ENCODE data around the gene EXTL2. TPM values are rescaled to one million over a fixed set of nuclear protein-coding genes. Genes with fewer than 3 reads are reported as not detected.
"Not testable (repeated sequence)": the region's sequence is repeated elsewhere in the genome, so short reads cannot be mapped to it uniquely, and the experiment has no call there.

Gene EXTL2
- total RNA-seq, 2 donors from 2014 or later: 9.6 to 14.5 TPM

GRCh38 chr1:100892554-100892953 is 2.1 kb downstream of the EXTL2 start:
- no peaks in the 10 kb centered on the region for H3K36me3 ChIP-seq
- no peaks in the 10 kb centered on the region for H3K9me3 ChIP-seq
- no peak for ATAC-seq (ENCODE audit: insufficient number of reproducible peaks, low FRiP score, low read depth)
- no peak overlapping the region for H3K4me3 ChIP-seq
- TF ChIP-seq, protein P1, sequence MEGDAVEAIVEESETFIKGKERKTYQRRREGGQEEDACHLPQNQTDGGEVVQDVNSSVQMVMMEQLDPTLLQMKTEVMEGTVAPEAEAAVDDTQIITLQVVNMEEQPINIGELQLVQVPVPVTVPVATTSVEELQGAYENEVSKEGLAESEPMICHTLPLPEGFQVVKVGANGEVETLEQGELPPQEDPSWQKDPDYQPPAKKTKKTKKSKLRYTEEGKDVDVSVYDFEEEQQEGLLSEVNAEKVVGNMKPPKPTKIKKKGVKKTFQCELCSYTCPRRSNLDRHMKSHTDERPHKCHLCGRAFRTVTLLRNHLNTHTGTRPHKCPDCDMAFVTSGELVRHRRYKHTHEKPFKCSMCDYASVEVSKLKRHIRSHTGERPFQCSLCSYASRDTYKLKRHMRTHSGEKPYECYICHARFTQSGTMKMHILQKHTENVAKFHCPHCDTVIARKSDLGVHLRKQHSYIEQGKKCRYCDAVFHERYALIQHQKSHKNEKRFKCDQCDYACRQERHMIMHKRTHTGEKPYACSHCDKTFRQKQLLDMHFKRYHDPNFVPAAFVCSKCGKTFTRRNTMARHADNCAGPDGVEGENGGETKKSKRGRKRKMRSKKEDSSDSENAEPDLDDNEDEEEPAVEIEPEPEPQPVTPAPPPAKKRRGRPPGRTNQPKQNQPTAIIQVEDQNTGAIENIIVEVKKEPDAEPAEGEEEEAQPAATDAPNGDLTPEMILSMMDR (IDR thresholded peaks at IDR 0.05): no peak
- H3K4me1 ChIP-seq (ENCODE audit: control insufficient read depth in 1 of 2, low read depth in 2 of 2): peaks cover 18 to 20% of the 10 kb centered on the region in 2 donors
- H3K27ac ChIP-seq: no peak overlapping the region
- DNase-seq (ENCODE audit: low spot score): no peak
- no peaks in the 10 kb centered on the region for H3K27me3 ChIP-seq (replicated peaks; ENCODE audit: insufficient read depth)

DNA sequence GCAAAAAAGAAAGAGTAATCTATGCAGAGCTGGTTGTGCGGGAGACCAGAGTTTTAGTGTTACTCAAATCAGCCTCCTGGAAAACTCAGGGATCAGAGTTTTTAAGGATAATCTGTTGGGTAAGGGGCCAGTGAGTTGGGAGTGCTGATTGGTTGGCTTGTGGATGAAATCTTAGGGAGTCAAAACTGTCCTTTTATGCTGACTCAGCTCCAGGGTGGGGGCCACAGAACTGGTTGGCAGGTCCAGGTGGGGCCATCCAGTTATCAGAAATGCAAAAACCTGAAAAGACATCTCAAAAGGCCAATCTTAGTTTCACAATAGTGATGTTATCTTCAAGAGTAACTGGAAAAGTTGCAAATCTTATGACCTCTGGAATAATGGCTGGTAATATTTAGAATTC is 3.3 kb downstream of the EXTL2 start:
- Histone ChIP-seq H3K9me3 (no peaks in the 10 kb centered on the region), H3K4me1 (ENCODE audit: control insufficient read depth in 1 of 2, low read depth in 2 of 2) (peaks cover 9 to 12% of the 10 kb centered on the region in 2 donors), H3K27me3 (replicated peaks; ENCODE audit: insufficient read depth) (no peaks in the 10 kb centered on the region), H3K4me3 (no peak overlapping the region), H3K36me3 (no peaks in the 10 kb centered on the region), H3K27ac (no peak overlapping the region)
- DNase-seq (ENCODE audit: low spot score) (no peak), ATAC-seq (ENCODE audit: insufficient number of reproducible peaks, low FRiP score, low read depth) (no peak)
- TF ChIP-seq, protein P1 (IDR thresholded peaks at IDR 0.05): no peak

- ATAC-seq (ENCODE audit: insufficient number of reproducible peaks, low FRiP score, low read depth); H3K9me3 ChIP-seq; H3K27ac ChIP-seq; H3K27me3 ChIP-seq (replicated peaks; ENCODE audit: insufficient read depth); H3K4me3 ChIP-seq; H3K36me3 ChIP-seq; DNase-seq (ENCODE audit: low spot score): not testable (repeated sequence)
- peaks cover 9 to 12% of the 10 kb centered on the region in 2 donors for H3K4me1 ChIP-seq (ENCODE audit: control insufficient read depth in 1 of 2, low read depth in 2 of 2)
These were observed 4.7 kb downstream of the EXTL2 start for GRCh38 chr1:100889869-100890482.

DNA sequence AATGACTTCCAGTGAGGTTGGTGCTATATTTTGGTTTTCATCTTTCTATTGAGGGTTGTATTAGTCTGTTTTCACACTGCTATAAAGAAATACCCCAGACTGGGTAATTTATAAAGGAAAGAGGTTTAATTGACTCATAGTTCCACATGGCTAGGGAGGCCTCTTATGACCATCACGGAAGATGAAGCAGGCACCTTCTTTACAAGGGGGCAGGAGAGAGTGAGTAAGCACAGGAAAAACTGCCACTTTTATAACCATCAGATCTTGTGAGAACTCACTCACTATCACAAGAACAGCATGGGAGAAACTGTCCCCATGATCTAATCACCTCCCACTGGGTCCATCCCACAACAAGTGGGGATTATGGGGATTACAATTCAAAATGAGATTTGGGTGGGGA is 5.6 kb downstream of the EXTL2 start:
- H3K36me3 ChIP-seq; H3K9me3 ChIP-seq; H3K4me3 ChIP-seq; DNase-seq (ENCODE audit: low spot score); H3K27me3 ChIP-seq (replicated peaks; ENCODE audit: insufficient read depth); H3K4me1 ChIP-seq (ENCODE audit: control insufficient read depth in 1 of 2, low read depth in 2 of 2); H3K27ac ChIP-seq; ATAC-seq (ENCODE audit: insufficient number of reproducible peaks, low FRiP score, low read depth): not testable (repeated sequence)

DNA sequence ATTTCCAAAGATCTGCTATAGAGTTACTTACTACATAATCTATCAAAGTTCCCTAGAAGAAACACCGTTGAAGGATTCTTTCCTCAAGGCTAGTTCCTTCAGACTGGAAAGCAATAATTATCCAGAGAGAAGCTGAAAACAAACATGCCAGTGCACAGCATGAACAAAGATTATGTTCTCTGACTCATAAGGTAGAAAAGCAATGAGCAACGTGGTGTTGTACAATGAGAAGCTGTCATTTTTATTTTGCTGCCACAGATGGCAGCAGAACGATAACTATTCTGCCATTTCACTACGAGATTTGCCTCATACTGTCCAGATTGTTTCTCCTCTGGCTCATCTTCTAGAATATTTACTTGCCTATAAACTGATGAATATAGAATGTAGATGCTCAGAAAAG is 10.7 kb downstream of the EXTL2 start:
- no peak for DNase-seq (ENCODE audit: low spot score)
- no peak overlapping the region for H3K27ac ChIP-seq
- H3K9me3 ChIP-seq: no peaks in the 10 kb centered on the region
- no peak for ATAC-seq (ENCODE audit: insufficient number of reproducible peaks, low FRiP score, low read depth)
- no peaks in the 10 kb centered on the region for H3K36me3 ChIP-seq
- H3K4me3 ChIP-seq: no peak overlapping the region
- H3K4me1 ChIP-seq (ENCODE audit: control insufficient read depth in 1 of 2, low read depth in 2 of 2): no peaks in the 10 kb centered on the region
- TF ChIP-seq, protein P1 (IDR thresholded peaks at IDR 0.05): no peak
- H3K27me3 ChIP-seq (replicated peaks; ENCODE audit: insufficient read depth): no peaks in the 10 kb centered on the region

DNA sequence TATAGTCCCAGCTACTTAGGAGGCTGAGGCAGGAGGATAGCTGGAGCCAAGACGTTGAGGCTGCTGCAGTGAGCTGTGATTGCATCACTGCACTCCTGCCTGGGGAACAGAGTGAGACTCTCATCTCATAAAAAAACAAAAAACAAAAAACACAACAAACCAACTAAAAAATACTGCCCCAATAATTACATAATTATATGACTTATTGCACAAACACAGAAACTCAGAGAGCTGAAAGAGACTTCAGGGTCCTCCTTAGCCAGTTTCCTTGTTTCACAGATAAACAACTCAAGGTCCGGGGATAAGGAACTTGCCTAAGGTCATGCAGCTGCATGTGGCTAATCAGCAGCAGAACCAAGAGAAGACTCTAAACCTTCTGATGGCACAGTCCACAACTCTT is 11.9 kb downstream of the EXTL2 start:
- TF ChIP-seq, protein P1 (IDR thresholded peaks at IDR 0.05): no peak
- H3K36me3 ChIP-seq: no peaks in the 10 kb centered on the region
- no peaks in the 10 kb centered on the region for H3K9me3 ChIP-seq
- DNase-seq (ENCODE audit: low spot score): no peak
- H3K4me3 ChIP-seq: no peak overlapping the region
- H3K4me1 ChIP-seq (ENCODE audit: control insufficient read depth in 1 of 2, low read depth in 2 of 2): no peaks in the 10 kb centered on the region
- no peaks in the 10 kb centered on the region for H3K27me3 ChIP-seq (replicated peaks; ENCODE audit: insufficient read depth)
- ATAC-seq (ENCODE audit: insufficient number of reproducible peaks, low FRiP score, low read depth): no peak
- H3K27ac ChIP-seq: no peak overlapping the region
